ENCODE measurements around the gene EXOSC5.
"Not testable (repeated sequence)": the region's sequence is repeated elsewhere in the genome, so short reads cannot be mapped to it uniquely, and the experiment has no call there.

Gene EXOSC5

DNA sequence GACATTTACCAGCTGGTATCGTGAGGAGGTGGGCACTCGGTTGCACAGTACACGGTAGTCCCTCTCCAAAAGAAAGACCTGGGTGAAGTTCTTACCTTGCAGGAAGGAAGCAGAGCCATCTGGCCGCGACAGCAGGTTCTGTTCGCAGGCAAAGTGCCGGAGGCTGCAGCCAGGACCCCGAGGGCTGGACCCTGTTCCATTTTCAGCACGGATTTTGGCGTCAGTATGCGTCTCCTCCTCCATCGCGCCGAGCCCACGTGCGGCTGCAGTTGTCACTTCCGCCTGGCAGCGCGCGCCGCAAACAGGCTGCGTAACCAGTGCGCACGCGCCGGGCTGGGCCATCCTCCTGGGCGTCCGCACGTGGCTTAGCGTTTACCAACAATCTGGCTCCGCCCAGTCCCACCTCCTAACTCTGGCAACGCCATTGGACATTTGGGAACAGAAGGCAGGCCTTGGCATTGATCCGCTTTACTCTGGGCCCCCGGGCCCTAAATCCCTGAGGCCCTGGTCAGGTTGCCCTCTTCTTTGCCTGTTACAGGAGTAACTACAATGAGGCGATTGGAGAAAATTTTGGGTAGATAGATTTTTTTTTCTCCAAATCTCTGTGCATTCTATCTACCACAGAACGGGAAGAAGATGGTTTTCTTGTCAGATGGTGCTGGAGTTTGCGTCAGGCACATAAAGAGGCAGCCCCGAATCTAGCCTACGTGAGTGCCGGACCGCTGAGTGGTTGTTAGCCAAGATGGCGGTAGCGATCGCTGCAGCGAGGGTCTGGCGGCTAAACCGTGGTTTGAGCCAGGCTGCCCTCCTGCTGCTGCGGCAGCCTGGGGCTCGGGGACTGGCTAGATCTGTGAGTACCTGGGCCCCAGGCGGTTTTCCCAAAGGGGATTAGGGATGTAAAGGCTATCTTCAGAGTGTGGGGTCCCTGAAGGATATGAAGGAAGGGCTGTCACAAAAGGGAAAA is at the start of gene EXOSC5, which contains the start of gene BCKDHA:
Gene EXOSC5 (minus strand): TSS at position 274 of the 964 bp plus-strand sequence. CDS start 31 bp downstream, at position 243.
Gene BCKDHA (plus strand): TSS at position 733 of the 964 bp plus-strand sequence. CDS start 10 bp downstream, at position 743.
- DNase-seq (ENCODE audit: low read depth): peak; percentile 100

GRCh38 chr19:41445575-41445974 is 48.4 kb upstream of the EXOSC5 start:
- DNase-seq (ENCODE audit: low read depth): no peak

DNA sequence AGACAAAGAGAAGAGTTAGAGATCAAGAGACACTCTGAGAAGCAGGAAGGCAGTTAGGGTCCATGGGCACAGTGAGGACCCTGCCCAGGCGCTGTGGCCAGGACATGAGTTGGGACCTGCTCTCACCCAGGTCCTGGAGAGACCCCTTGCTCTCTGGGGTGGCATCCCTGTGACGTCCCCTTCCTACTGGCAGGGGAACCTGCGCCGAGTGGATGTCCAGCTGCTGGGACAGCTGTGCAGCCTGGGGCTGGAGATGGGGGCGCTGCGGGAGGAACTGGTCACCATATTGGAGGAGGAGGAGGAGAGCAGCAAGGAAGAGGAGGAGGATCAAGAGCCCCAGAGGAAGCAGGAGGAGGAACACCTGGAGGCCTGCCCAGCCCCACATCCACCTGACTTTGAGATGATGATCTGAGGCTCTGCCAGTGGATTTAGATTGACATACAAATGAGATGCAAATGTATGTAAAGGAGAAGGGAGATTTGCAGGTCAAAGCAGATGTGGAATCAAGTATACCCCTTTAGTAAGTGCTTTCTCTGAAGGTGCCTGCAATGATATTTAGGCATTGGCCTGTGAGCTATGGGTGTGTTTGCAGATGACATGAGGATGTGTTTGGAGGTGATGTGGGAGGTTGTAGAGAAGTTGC is 46.8 kb upstream of the EXOSC5 start:
- no peak for DNase-seq (ENCODE audit: low read depth)

GRCh38 chr19:41442473-41443355 is 45.6 kb upstream of the EXOSC5 start, which contains the start of gene ERICH4:
ERICH4 (plus strand) TSS chr19:41443156; CDS start chr19:41443170, 14 bp downstream.
- DNase-seq (ENCODE audit: low read depth): no peak

- no peak for DNase-seq (ENCODE audit: low read depth)
These were observed 44.3 kb upstream of the EXOSC5 start for GRCh38 chr19:41441321-41441945.

GRCh38 chr19:41439441-41440222 is 42.5 kb upstream of the EXOSC5 start, which contains the start of gene DMAC2:
DMAC2 (minus strand) TSS chr19:41439912; CDS start chr19:41439899, 13 bp downstream.
- peak; percentile 99 for DNase-seq (ENCODE audit: low read depth)

GRCh38 chr19:41437944-41438574 is 40.9 kb upstream of the EXOSC5 start:
- DNase-seq (ENCODE audit: low read depth): no peak

DNA sequence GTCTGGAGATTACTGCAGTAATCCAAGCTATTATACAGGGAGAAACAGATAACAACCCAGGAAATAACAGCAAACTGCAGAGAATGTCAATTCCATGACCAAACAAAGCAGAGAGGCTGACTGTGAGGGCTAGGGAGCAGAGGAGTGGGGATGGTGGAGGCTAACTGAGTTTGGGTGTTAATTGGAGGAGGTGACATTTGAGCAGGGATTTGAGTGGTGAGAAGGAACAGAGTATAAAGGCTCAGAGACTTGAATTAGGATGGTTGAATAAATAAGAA is 39.5 kb upstream of the EXOSC5 start:
- DNase-seq (ENCODE audit: low read depth): no peak

DNA sequence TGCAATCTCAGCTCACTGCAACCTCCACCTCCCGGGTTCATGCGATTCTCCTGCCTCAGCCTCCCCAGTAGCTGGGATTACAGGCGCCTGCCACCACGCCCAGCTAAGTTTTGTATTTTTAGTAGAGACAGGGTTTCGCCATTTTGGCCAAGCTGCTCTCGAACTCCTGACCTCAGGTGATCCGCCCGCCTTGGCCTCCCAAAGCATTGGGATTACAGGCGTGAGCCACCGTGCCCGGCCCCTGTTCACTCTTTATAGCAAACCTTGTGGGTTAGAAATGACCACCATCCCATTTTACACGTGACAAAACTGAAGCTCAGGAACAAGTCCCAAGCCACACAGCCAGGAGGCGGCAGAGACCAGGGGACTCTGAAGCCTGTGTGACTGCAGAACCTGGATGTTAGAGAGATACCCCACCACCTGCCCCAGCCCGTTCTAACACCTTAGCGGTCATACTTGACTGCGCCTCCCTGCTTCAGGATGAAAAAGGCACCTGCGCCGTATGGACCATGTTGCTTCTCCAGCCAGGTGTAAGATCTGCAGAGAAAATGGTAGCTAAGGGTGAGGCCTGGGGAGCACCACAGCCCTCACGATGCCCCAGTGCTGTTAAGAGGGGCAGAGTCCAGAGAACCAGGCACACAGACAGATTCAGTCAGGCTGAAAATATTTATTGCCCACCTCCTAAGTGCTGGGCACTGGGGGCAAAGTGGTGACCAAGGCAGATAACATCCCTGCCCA is 38.9 kb upstream of the EXOSC5 start:
- DNase-seq (ENCODE audit: low read depth): no peak

DNA sequence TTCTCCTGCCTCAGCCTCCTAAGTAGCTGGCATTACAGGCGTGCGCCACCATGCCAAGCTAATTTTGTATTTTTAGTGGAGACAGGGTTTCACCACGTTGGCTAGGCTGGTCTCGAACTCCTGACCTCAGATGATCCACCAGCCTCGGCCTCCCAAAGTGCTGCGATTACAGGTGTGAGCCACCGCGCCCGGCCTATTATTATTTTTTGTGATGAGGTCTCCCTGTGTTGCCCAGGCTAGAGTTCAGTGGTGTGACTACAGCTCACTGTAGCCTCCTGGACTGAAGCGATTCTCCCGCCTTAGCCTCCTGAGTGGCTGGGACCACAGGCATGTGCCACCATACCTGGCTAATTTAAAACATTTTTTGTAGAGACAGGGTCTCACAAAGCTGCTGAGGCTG is 38.2 kb upstream of the EXOSC5 start:
- not testable (repeated sequence) for DNase-seq (ENCODE audit: low read depth)

DNA sequence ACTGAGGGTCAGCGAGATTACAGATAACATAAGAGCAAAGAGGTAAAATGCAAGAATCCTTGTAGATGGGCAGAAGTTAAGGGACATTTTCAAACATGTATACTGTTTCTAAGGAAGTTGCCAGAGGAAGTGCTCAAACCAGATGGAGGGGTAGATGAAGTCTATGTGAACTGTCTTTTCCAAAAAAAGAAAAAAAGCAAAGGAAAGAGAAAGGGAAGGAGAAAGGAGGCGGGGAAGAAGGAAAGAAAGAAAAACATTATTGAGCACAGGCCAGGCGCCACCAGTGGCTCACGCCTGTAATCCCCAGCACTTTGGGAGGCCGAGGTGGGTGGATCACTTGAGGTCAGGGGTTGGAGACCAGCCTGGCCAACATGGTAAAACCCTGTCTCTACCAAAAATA is 37.3 kb upstream of the EXOSC5 start:
- DNase-seq (ENCODE audit: low read depth): no peak

DNA sequence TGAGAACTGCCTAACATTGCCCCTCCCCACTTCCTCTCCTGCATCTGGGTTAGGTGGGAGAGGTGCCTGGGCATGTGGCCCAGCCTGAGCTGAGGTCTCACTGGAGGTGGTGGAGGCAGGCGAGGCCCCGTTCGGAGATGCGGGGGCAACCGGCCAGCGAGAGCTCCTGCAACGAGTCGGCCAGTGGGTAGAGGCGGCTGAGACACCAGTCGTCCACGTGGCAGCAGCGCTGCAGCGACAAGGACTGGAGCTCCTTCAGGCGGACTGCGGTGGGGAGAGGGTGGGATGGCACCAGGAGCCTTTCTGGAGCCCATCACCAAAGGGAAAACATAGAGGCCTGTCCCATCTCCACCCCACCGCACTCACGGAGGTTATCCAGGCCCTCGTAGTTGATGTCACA is 36.0 kb upstream of the EXOSC5 start:
- no peak for DNase-seq (ENCODE audit: low read depth)

- peak; percentile 43 for DNase-seq (ENCODE audit: low read depth)
These were observed 34.5 kb upstream of the EXOSC5 start for GRCh38 chr19:41431426-41432386.

DNA sequence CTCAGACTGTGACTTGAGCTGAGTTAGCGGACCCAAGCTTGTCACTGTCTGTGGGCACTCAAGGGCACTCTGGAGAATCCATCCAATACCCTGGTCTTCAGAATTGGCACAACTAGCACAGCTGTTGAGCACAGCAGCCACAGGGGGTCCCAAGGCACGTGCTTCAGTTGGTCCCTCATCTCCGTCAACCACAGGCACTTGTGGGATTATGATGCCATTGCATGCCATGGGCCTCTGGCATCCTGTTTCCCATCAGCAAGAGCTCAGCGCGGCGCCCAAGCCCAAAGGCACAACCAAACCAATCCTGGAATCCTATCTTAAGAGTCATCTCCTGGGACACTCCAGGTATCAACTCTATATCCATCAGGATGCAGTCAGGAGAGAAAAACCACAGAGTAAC is 33.8 kb upstream of the EXOSC5 start:
- peak; percentile 15 for DNase-seq (ENCODE audit: low read depth)

- no peak for DNase-seq (ENCODE audit: low read depth)
These were observed 31.3 kb upstream of the EXOSC5 start for GRCh38 chr19:41428481-41428859.

- DNase-seq (ENCODE audit: low read depth): peak; percentile 33
These were observed 30.7 kb upstream of the EXOSC5 start for GRCh38 chr19:41427647-41428480.

DNA sequence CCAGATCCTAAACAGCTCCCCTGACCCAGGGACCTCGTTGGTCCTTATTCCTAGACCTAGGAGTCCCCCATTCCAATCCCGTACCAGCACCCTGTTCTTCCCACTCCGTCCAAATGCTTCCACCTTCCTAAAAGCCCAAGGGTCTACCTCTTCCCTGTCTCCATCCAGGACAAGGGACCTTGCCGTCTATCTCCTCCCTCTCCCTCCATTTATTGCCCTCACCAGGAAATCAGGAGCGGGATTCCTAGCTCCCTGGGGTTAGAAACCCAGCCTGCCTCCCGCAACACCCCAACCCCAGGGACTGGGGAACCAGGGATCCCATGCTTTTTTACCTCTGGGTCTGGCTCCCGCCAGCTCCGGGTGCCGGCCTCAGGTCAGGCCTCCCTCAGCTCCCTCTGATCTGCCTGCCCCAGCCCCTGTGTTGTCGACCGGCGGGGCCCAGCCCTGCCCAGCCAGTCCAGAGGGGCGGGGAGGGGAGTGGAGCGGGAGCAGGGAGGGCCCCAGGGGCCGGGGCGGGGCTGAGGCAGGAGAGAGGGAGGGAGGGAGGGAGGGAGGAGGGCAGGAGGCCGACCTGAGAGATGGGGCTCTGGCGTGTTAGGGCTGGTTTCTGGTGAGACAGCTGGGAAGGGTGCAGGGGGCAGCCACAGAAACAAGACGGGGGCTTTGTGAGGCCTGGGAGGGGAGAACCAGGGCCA is 29.9 kb upstream of the EXOSC5 start, which contains the start of gene B3GNT8:
Gene B3GNT8 (minus strand): TSS at position 423 of the 695 bp plus-strand sequence. CDS start 596 bp downstream, outside the sequence.
- peak; percentile 75 for DNase-seq (ENCODE audit: low read depth)
